Sigmoid colon (tissue), 7 donors: ENCODE measurements around the gene TMEM141. TPM values are rescaled to one million over a fixed set of nuclear protein-coding genes. Genes with fewer than 3 reads are reported as not detected.
A peak's percentile ranks its signal among the peaks of the same experiment; 100 is the strongest.
"Not testable (repeated sequence)": the region's sequence is repeated elsewhere in the genome, so short reads cannot be mapped to it uniquely, and the experiment has no call there.

Experiments
- DNase-seq: peaks from one replicate; pipeline ENCODE4 v3.0.0-alpha.2; 2019
- H3K27ac ChIP-seq, 4 donors: fragments of 200-600 bp; sonication (generic); one replicate each; pipeline ENCODE4 v1.5.1; 2016 to 2019; ENCODE audit warnings: mild to moderate bottlenecking in 1 of 4
- H3K27me3 ChIP-seq, 3 donors: fragments of 200-600 bp; sonication (generic); one replicate each; pipeline ENCODE4 v1.5.1; 2019; ENCODE audit warnings: mild to moderate bottlenecking in 1 of 3
- H3K36me3 ChIP-seq, 4 donors: fragments of 200-600 bp; sonication (generic); one replicate each; pipeline ENCODE4 v1.5.1; 2016 to 2019
- H3K4me1 ChIP-seq, 4 donors: fragments of 200-600 bp; sonication (generic); one replicate each; pipeline ENCODE4 v1.5.1; 2017 to 2019
- H3K4me3 ChIP-seq, 4 donors: fragments of 200-600 bp; sonication (generic); one replicate each; pipeline ENCODE4 v1.5.1; 2017 to 2019; ENCODE audit warnings: mild to moderate bottlenecking in 2 of 4, moderate library complexity in 1 of 4
- H3K9me3 ChIP-seq, 4 donors: fragments of 200-600 bp in 3 of 4; sonication (generic) in 3 of 4; one replicate each; pipeline versions ENCODE4 v1.5.1 to v1.6.1; 2013 to 2019
- EP300 ChIP-seq, 4 donors: sonication (generic); formaldehyde crosslinking; IDR thresholded peaks; one replicate each; pipeline ENCODE4 v1.6.1; 2017; ENCODE audit warnings: antibody characterized with exemption in 4 of 4
- POLR2A ChIP-seq, 2 donors: fragments of 450-650 bp; IDR thresholded peaks; one replicate each; pipeline ENCODE4 v1.6.1; 2016; ENCODE audit warnings: antibody characterized with exemption in 2 of 2, mild to moderate bottlenecking in 2 of 2, moderate library complexity in 2 of 2
- POLR2AphosphoS5 ChIP-seq, 4 donors: sonication (generic); formaldehyde crosslinking; IDR thresholded peaks; one replicate each; pipeline ENCODE4 v1.6.1; 2017; ENCODE audit warnings: antibody characterized with exemption in 4 of 4
- WGBS, 2 donors: extraction: QIAGEN DNeasy Blood & Tissue Kit; methylation state at CpG; one replicate each; pipeline ENCODE4 v1.1.7; 2013; 5-methylcytosine and 5-hydroxymethylcytosine counted together
- intact Hi-C: fragments of 100-400 bp; cut with DNase I; formaldehyde crosslinking; loops from one replicate; pipeline ENCODE4 v1.15.1; 2023
- polyA plus RNA-seq, 3 donors: library from polyadenylated mRNA; stranded (reverse); fragments of 200-250 nt; gene quantifications; one replicate each; pipeline ENCODE4 v1.2.3, GENCODE V29; 2013
- total RNA-seq, 4 donors: library from RNA; depleted of rRNA; stranded (reverse); fragments of >200 nt; gene quantifications; one replicate each; pipeline ENCODE4 v1.1.0, GENCODE V29; 2016
- TF ChIP-seq, protein P1 (sequence below), 4 experiments: fragments of 450-650 bp in 3 of 4; fragments of 200-600 bp in 1 of 4; IDR thresholded peaks; one replicate each; pipeline ENCODE4 v1.5.1; 2016 to 2019; ENCODE audit warnings: antibody characterized with exemption in 4 of 4, mild to moderate bottlenecking in 3 of 4, moderate library complexity in 2 of 4
- donor health status: healthy with polysubstance abuse.
- donor health status: Bipolar disorder and iron deficiency.
- donor health status: healthy.

Gene TMEM141
- total and polyA plus RNA-seq, 7 donors, result 37.5 to 629 (median 84.7) TPM

DNA sequence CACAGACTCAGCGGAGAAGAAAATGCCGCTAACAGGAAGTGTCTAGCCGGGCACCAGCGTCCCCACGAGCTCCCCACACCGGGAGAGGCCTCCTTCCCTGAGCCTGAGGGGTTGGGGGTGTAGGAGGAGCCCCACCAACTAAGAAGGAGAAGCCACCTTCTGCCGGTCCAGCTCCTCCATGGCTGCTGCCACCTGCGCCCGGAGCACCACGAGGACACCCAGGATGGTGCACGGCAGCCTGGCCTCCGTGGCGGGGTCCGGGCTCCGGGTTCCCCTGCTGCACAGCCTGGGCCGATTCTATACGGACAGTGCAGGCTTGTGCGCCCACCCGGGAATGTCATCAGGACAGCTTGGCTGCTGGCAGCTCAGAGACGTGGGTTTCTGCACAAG lies 33.4 kb upstream of the TMEM141 start:
- WGBS, 2 donors, result 85 to 88% methylated on average over 20 of the region's 20 CpGs

DNA sequence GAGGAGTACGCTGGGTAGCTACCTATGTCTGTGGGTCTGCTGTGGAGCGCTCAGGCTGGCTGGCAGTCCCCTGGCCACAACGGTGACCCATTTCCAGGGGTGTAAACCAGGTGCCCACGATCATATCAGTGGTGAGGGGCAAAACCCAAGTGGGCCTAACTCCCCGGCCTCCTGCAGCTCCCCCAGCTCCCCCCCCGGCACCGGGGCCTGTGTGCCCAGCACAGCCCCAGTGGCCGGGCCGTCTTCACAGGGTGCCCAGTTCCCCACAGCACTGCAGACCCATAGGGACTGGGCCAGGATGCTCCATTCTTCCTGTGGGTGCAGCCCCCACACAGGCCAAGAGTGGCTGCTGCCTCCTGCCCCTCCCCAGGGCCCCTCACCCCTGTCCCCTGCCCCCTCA lies 32.1 kb upstream of the TMEM141 start:
- Histone ChIP-seq H3K9me3 (no peaks in the 10 kb centered on the region), H3K27ac (no peak overlapping the region), H3K4me3 (no peak overlapping the region), H3K36me3 (no peaks in the 10 kb centered on the region), H3K27me3 (peaks cover 6 to 43% (median 18%) of the 10 kb centered on the region in 3 donors), H3K4me1 (peaks cover 0 to 7% (median 0%) of the 10 kb centered on the region in 4 donors)
- 77 to 82% methylated on average over 9 of the region's 9 CpGs for WGBS, 2 donors
- no peak for TF ChIP-seq EP300 (IDR thresholded peaks at IDR 0.05)
- TF ChIP-seq POLR2AphosphoS5 (IDR thresholded peaks at IDR 0.05), result no peak
- TF ChIP-seq POLR2A (IDR thresholded peaks at IDR 0.05), result no peak
- TF ChIP-seq, protein P1, sequence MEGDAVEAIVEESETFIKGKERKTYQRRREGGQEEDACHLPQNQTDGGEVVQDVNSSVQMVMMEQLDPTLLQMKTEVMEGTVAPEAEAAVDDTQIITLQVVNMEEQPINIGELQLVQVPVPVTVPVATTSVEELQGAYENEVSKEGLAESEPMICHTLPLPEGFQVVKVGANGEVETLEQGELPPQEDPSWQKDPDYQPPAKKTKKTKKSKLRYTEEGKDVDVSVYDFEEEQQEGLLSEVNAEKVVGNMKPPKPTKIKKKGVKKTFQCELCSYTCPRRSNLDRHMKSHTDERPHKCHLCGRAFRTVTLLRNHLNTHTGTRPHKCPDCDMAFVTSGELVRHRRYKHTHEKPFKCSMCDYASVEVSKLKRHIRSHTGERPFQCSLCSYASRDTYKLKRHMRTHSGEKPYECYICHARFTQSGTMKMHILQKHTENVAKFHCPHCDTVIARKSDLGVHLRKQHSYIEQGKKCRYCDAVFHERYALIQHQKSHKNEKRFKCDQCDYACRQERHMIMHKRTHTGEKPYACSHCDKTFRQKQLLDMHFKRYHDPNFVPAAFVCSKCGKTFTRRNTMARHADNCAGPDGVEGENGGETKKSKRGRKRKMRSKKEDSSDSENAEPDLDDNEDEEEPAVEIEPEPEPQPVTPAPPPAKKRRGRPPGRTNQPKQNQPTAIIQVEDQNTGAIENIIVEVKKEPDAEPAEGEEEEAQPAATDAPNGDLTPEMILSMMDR (IDR thresholded peaks at IDR 0.05), result no peak
- intact Hi-C loops, result no loop called here
- DNase-seq, result peak; percentile 28

More for the DNA sequence above, 33.4 kb upstream of the TMEM141 start:
- Histone ChIP-seq H3K36me3 (no peaks in the 10 kb centered on the region), H3K27ac (no peak overlapping the region), H3K27me3 (peaks cover 3 to 30% (median 5%) of the 10 kb centered on the region in 3 donors), H3K4me3 (no peak overlapping the region), H3K4me1 (peaks cover 0 to 3% (median 0%) of the 10 kb centered on the region in 4 donors), H3K9me3 (no peaks in the 10 kb centered on the region)
- DNase-seq, result peak; percentile 58
- intact Hi-C loops, result no loop called here
- TF ChIP-seq POLR2A (IDR thresholded peaks at IDR 0.05) (no peak), EP300 (IDR thresholded peaks at IDR 0.05) (no peak), POLR2AphosphoS5 (IDR thresholded peaks at IDR 0.05) (no peak)
- TF ChIP-seq, protein P1 (IDR thresholded peaks at IDR 0.05), result no peak

DNA sequence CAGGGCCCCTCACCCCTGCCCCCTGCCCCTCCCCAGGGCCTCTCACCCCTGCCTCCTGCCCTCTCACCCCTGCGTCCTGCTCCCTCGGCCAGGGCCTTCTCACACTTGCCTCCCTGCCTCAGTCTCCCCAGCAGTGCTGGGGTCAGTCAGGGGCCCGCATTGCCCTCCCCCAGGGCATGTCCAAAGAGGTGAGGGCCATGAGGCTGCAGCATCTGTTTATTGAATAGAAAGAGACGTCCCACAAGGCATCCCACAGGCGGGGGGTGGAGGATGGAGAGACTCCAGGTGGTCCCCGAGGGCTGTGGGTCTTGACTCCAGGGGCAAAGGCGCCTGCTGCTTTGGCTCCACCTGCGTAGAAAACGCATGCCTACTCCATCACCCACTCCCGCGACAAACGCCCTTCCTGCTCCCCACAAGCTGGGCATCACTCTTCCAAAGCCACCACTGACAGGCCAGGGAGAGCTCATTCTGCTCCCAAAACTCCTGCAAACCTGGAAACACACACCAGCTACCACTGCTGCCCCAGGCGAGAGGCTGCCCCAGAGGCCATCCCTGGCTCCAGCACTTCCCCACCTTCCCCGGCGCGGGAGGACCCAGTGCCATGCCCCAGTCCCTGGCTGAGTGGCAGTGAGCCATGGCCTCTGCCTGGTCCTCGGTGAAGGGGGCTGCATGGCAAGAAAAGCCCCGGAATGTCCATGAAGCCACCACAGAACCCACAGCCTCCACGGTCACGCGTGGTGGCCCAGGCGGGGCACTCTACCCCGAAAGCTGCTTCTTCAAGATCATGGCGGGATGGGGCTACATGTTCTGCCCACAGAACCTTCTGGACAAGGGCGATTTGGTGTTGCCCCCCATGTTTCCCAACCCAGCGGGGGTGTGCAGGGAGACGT lies 31.5 kb upstream of the TMEM141 start:
- Histone ChIP-seq H3K27ac (no peak overlapping the region), H3K27me3 (peaks cover 11 to 50% (median 24%) of the 10 kb centered on the region in 3 donors), H3K9me3 (no peaks in the 10 kb centered on the region), H3K4me3 (no peak overlapping the region), H3K36me3 (no peaks in the 10 kb centered on the region), H3K4me1 (peaks cover 0 to 7% (median 0%) of the 10 kb centered on the region in 4 donors)
- WGBS, 2 donors, result 82% methylated on average over 27 of the region's 27 CpGs
- peak; percentile 54 for DNase-seq
- no peak for TF ChIP-seq POLR2A (IDR thresholded peaks at IDR 0.05)
- TF ChIP-seq EP300 (IDR thresholded peaks at IDR 0.05), result no peak
- TF ChIP-seq POLR2AphosphoS5 (IDR thresholded peaks at IDR 0.05), result no peak
- TF ChIP-seq, protein P1 (IDR thresholded peaks at IDR 0.05), result no peak
- intact Hi-C loops, result no loop called here

DNA sequence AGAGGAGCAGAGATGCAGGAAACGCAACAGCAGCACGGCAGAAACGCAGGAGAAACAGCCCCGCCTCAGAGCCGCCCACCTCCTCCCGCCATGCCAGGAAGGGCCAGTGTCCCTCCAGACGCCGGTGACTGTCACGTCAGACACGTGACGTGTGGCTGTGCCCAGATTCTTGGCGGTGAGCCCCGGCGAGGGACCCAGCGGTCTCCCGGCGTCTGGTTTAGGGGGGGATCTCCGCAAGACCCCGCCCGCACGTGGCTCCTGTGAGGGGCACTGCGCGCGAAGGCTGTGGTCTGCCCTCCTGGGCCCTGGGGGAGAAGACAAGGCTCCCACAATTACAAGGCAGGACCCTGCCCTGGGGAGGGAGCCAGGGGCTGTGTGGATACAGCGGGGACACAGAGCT lies 30.7 kb upstream of the TMEM141 start:
- peak; percentile 58 for DNase-seq
- H3K27me3 ChIP-seq, result peaks cover 11 to 53% (median 27%) of the 10 kb centered on the region in 3 donors
- WGBS, 2 donors, result 54 to 78% methylated on average over 25 of the region's 25 CpGs
- TF ChIP-seq POLR2A (IDR thresholded peaks at IDR 0.05) (no peak), EP300 (IDR thresholded peaks at IDR 0.05) (no peak), POLR2AphosphoS5 (IDR thresholded peaks at IDR 0.05) (no peak)
- TF ChIP-seq, protein P1 (IDR thresholded peaks at IDR 0.05), result no peak
- H3K4me1 ChIP-seq, result peaks cover 0 to 7% (median 0%) of the 10 kb centered on the region in 4 donors
- no peak overlapping the region for H3K27ac ChIP-seq
- H3K9me3 ChIP-seq, result no peaks in the 10 kb centered on the region
- intact Hi-C loops, result no loop called here
- H3K4me3 ChIP-seq, result no peak overlapping the region
- H3K36me3 ChIP-seq, result no peaks in the 10 kb centered on the region

DNA sequence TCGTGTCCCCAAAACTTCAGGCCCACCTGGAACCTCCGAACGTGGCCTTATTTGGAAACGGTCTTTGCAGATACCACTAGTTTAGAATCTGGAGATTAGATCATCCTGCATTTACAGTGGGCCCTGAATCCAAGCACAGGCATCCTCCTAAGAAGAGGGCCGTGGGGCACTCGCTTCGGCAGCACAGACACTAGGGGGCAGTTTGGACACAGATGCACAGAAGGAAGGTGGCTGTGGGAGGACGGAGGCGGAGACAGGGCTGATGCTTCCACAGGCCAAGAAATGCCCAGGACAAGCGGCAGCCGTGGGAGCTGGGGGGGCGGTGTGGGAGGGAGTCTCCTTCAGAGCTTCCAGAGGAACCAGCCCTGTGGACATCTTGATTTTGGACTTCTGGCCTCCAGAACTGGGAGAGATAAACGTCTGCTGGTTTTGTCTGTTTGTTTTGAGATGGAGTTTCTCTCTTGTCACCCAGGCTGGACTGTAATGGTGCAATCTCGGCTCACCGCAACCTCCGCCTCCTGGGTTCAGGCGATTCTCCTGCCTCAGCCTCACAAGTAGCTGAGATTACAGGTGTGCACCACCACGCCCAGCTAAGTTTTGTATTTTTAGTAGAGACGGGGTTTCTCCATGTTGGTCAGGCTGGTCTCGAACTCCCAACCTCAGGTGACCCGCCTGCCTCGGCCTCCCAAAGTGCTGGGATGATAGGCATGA lies 30.2 kb upstream of the TMEM141 start:
- H3K9me3 ChIP-seq, H3K4me3 ChIP-seq, intact Hi-C loops, H3K36me3 ChIP-seq, H3K4me1 ChIP-seq, H3K27ac ChIP-seq: not testable (repeated sequence)
- DNase-seq, result peak; percentile 60
- WGBS, 2 donors, result 29 to 52% methylated on average over 22 of the region's 22 CpGs
- H3K27me3 ChIP-seq, result peaks cover 11 to 59% (median 27%) of the 10 kb centered on the region in 3 donors
